Heart left ventricle (tissue), 13 donors: ENCODE data around the gene SNX25.

Experiments
- POLR2A ChIP-seq, 2 donors: fragments of 450-650 bp; IDR thresholded peaks; one replicate each; pipeline ENCODE4 v1.6.1; 2017; ENCODE audit warnings: antibody characterized with exemption in 2 of 2, mild to moderate bottlenecking in 2 of 2, moderate library complexity in 2 of 2
- TF ChIP-seq, protein P1 (sequence below), 12 donors: fragments of 200-600 bp; sonication (generic) in 4 of 12; IDR thresholded peaks; one replicate each; pipeline versions ENCODE4 v1.5.0 to v1.8.0; 2018 to 2022; ENCODE audit warnings: antibody characterized with exemption in 12 of 12, mild to moderate bottlenecking in 5 of 12
- donor health status: ischemic (EF 13 %, LVEDD 7.1; RV severe dilation, severe dysfunction).
- donor health status: DM: no; HTN: yes; CAD: no.
- donor health status: DM: no; HTN: no; CAD: no.
- donor health status: ischemic (EF 25% LVEDD 6.9; RV normal size, moderate dysfunction).
- donor health status: ischemic (EF 25% LVEDD 5.7; RV mildly dilated, moderate dysfunction).
- donor health status: ischemic (EF 35%, LVEDD 5.7; RV mildly dilated, moderate dysfunction).
- donor health status: nonischemic (EF 11% LVEDD 7.7; RV severe dilation, severe dysfunction).
- donor health status: DM: yes; HTN: yes; CAD: no.
- donor health status: PGD.
- donor health status: ischemic (EF 29% LVEDD 5.4; RV normal size, mild dysfunction).
- donor health status: nonischemic (EF 23%, LVEDD 6.1; RV moderate dilation, normal function).

DNA sequence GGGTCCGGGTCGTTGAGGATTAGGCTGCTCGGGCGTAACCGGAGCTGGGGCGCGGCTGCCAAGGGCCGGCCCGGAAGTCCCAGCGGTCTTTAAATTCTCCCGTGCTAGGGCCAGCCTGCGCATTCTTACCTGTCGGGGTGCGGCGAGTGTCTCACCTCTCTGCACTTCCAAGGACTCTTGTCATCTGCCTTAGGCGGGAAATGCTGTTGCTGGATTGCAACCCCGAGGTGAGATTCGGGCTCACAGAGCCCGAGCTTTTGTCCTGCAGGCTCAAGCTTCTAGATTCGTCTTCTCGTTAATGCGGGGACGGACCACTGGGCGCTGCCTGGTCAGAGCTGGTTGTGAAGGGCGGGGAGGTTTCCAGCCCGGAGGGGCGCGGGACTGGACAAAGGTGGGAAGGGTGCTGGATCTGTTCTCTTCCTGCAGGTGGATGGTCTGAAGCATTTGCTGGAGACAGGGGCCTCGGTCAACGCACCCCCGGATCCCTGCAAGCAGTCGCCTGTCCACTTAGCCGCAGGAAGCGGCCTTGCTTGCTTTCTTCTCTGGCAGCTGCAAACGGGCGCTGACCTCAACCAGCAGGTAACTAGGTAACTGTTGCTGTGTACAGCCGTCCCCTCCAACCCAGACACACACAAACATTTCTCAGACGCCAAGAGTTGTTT is 187.5 kb downstream of the SNX25 start, which contains the start of gene ANKRD37:
- TF ChIP-seq, protein P1, sequence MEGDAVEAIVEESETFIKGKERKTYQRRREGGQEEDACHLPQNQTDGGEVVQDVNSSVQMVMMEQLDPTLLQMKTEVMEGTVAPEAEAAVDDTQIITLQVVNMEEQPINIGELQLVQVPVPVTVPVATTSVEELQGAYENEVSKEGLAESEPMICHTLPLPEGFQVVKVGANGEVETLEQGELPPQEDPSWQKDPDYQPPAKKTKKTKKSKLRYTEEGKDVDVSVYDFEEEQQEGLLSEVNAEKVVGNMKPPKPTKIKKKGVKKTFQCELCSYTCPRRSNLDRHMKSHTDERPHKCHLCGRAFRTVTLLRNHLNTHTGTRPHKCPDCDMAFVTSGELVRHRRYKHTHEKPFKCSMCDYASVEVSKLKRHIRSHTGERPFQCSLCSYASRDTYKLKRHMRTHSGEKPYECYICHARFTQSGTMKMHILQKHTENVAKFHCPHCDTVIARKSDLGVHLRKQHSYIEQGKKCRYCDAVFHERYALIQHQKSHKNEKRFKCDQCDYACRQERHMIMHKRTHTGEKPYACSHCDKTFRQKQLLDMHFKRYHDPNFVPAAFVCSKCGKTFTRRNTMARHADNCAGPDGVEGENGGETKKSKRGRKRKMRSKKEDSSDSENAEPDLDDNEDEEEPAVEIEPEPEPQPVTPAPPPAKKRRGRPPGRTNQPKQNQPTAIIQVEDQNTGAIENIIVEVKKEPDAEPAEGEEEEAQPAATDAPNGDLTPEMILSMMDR (IDR thresholded peaks at IDR 0.05): no peak
- TF ChIP-seq POLR2A (IDR thresholded peaks at IDR 0.05): no peak
